Esophagus (tissue), 2 donors: ENCODE data around the gene HOXA13. TPM values are rescaled to one million over a fixed set of nuclear protein-coding genes. Genes with fewer than 3 reads are reported as not detected.

Experiments
- polyA plus RNA-seq, 2 donors: library from polyadenylated mRNA; stranded (reverse); fragments of 200-250 nt; gene quantifications; one replicate each; pipeline ENCODE4 v1.2.3, GENCODE V29; 2013
- donor health status: healthy with polysubstance abuse.
- donor health status: Bipolar disorder and iron deficiency.

Gene HOXA13
- polyA plus RNA-seq, 2 donors = not detected

Other genes with a start within 250 kb of the HOXA13 start
- gene HOXA1, start 104.1 kb downstream of the HOXA13 start, polyA plus RNA-seq = 1 to 10 TPM; 1.5 to 2.1 TPM
- gene HOXA2, start 97.4 kb downstream of the HOXA13 start, polyA plus RNA-seq = 1 to 10 TPM; 1.8 to 2.3 TPM
- 1 to 10 TPM; 7.6 to 8.6 TPM for gene HOXA4, start 69.3 kb downstream of the HOXA13 start, polyA plus RNA-seq
- 1 to 10 TPM; 1.7 to 3.5 TPM for gene HOXA5, start 56.4 kb downstream of the HOXA13 start, polyA plus RNA-seq
- gene HOXA6, start 52.3 kb downstream of the HOXA13 start, polyA plus RNA-seq = under 1 TPM; 0.19 to 0.69 TPM
- gene HOXA3, start 47.5 kb downstream of the HOXA13 start, polyA plus RNA-seq = 1 to 10 TPM; 3.3 to 4.3 TPM
- gene HOXA7, start 43.4 kb downstream of the HOXA13 start, polyA plus RNA-seq = 1 to 10 TPM; 1.5 to 1.8 TPM
- gene HOXA9, start 34.6 kb downstream of the HOXA13 start, polyA plus RNA-seq = under 1 TPM; 0.49 TPM
- under 1 TPM; 0.09 to 0.16 TPM for gene HOXA10, start 25.8 kb downstream of the HOXA13 start, polyA plus RNA-seq
- not detected for gene HOXA11, start 14.9 kb downstream of the HOXA13 start, polyA plus RNA-seq
- gene EVX1, start 42.7 kb upstream of the HOXA13 start, polyA plus RNA-seq = not detected